MM.1S (cell line): ENCODE data around the gene CMTM8.

ENCODE experiments used
- DNase-seq: peaks from one replicate; pipeline ENCODE4 v3.0.0-alpha.2; 2015
- H2AFZ ChIP-seq: fragments of 300-600 bp; sonication (generic); 2 replicates; pipeline ENCODE4 v1.6.0; 2016; ENCODE audit warnings: antibody characterized with exemption, low read length
- H3F3A ChIP-seq: fragments of 300-600 bp; sonication (generic); 2 replicates; pipeline ENCODE4 v1.6.1; 2016; ENCODE audit warnings: mild to moderate bottlenecking, antibody characterized with exemption, low read length, moderate library complexity, mixed read lengths; ENCODE audit not compliant: insufficient read depth
- H3K27ac ChIP-seq: fragments of 300-600 bp; sonication (generic); 2 replicates; pipeline ENCODE4 v1.5.1; 2016; ENCODE audit warnings: mild to moderate bottlenecking, low read length
- H3K27me3 ChIP-seq: fragments of 300-600 bp; sonication (generic); replicated peaks from 2 replicates; pipeline ENCODE4 v1.6.0; 2016; ENCODE audit warnings: low read length; ENCODE audit not compliant: insufficient read depth
- H3K36me3 ChIP-seq: fragments of 300-600 bp; sonication (generic); replicated peaks from 2 replicates; pipeline ENCODE4 v1.6.1; 2016; ENCODE audit warnings: mild to moderate bottlenecking, low read length, mixed read lengths; ENCODE audit not compliant: insufficient read depth
- H3K4me1 ChIP-seq: fragments of 300-600 bp; sonication (generic); 2 replicates; pipeline ENCODE4 v1.6.1; 2016; ENCODE audit warnings: low read length, mixed read lengths
- H3K4me2 ChIP-seq: fragments of 300-600 bp; sonication (generic); 2 replicates; pipeline ENCODE4 v1.6.0; 2016; ENCODE audit warnings: low read depth, low read length
- H3K4me3 ChIP-seq: fragments of 300-600 bp; sonication (generic); 2 replicates; pipeline ENCODE4 v1.5.1; 2016; ENCODE audit warnings: low read length, mixed read lengths
- H3K79me2 ChIP-seq: fragments of 300-600 bp; sonication (generic); 2 replicates; pipeline ENCODE4 v1.6.1; 2016; ENCODE audit warnings: mixed run types, low read length, mixed read lengths
- H3K9ac ChIP-seq: fragments of 300-600 bp; sonication (generic); 2 replicates; pipeline ENCODE4 v1.6.1; 2016; ENCODE audit warnings: low read length, mixed read lengths
- H3K9me2 ChIP-seq: fragments of 300-600 bp; sonication (generic); replicated peaks from 2 replicates; pipeline ENCODE4 v1.6.1; 2016; ENCODE audit warnings: mild to moderate bottlenecking, low read length, mixed read lengths; ENCODE audit not compliant: insufficient read depth
- H3K9me3 ChIP-seq: fragments of 300-600 bp; sonication (generic); replicated peaks from 2 replicates; pipeline ENCODE4 v1.6.1; 2016; ENCODE audit warnings: mild to moderate bottlenecking, low read length, mixed read lengths; ENCODE audit not compliant: insufficient read depth
- H4K20me1 ChIP-seq: fragments of 300-600 bp; sonication (generic); 2 replicates; pipeline ENCODE4 v1.6.1; 2016; ENCODE audit warnings: mild to moderate bottlenecking, low read length, moderate library complexity, mixed read lengths; ENCODE audit not compliant: insufficient read depth
- CTCF ChIP-seq: fragments of 300-600 bp; sonication (generic); IDR thresholded peaks from 2 replicates; pipeline ENCODE4 v1.5.1; 2016; ENCODE audit warnings: antibody characterized with exemption, low read length, mixed read lengths
- EZH2 ChIP-seq: fragments of 300-600 bp; sonication (generic); optimal IDR thresholded peaks from 2 replicates; pipeline ENCODE3; 2017; ENCODE audit warnings: low read depth, mild to moderate bottlenecking, antibody characterized with exemption, low read length, mixed read lengths
- EZH2phosphoT487 ChIP-seq: fragments of 300-600 bp; sonication (generic); IDR thresholded peaks from 2 replicates; pipeline ENCODE4 v1.6.1; 2018; ENCODE audit warnings: antibody characterized with exemption, low read length

Gene CMTM8

GRCh38 chr3:32237670-32238452, 619 bp upstream of the CMTM8 start:
- Histone ChIP-seq H3K9me2 (no peaks in the 10 kb centered on the region), H2AFZ (peak overlapping the region; percentile 90), H3K79me2 (no peaks in the 10 kb centered on the region), H3K4me3 (peak overlapping the region; percentile 79), H4K20me1 (no peaks in the 10 kb centered on the region), H3K4me1 (peaks cover 8% of the 10 kb centered on the region), H3K9ac (peak overlapping the region; percentile 42; the same call in 1 of the 2 replicates), H3F3A (no peaks in the 10 kb centered on the region), H3K4me2 (peak overlapping the region; percentile 84), H3K36me3 (no peaks in the 10 kb centered on the region), H3K27ac (no peak overlapping the region), H3K9me3 (no peaks in the 10 kb centered on the region), H3K27me3 (peaks cover 5% of the 10 kb centered on the region)
- TF ChIP-seq CTCF (no peak), EZH2phosphoT487 (no peak), EZH2 (no peak)
- DNase-seq = no peak

- H2AFZ ChIP-seq = peak overlapping the region; percentile 82
- H3K27me3 ChIP-seq = peaks cover 5% of the 10 kb centered on the region
- no peaks in the 10 kb centered on the region for H3K9me3 ChIP-seq
- peak overlapping the region; percentile 89 for H3K4me2 ChIP-seq
- TF ChIP-seq CTCF = no peak
- no peak for TF ChIP-seq EZH2
- TF ChIP-seq EZH2phosphoT487 = no peak
- H4K20me1 ChIP-seq = no peaks in the 10 kb centered on the region
- H3K36me3 ChIP-seq = no peaks in the 10 kb centered on the region
- peak overlapping the region; percentile 49; the same call in 1 of the 2 replicates for H3K9ac ChIP-seq
- H3K4me3 ChIP-seq = peak overlapping the region; percentile 79
- no peaks in the 10 kb centered on the region for H3K9me2 ChIP-seq
- DNase-seq = peak; percentile 7
- H3K79me2 ChIP-seq = no peaks in the 10 kb centered on the region
- no peak overlapping the region for H3K27ac ChIP-seq
- H3K4me1 ChIP-seq = peaks cover 8% of the 10 kb centered on the region
- H3F3A ChIP-seq = no peaks in the 10 kb centered on the region
Observed at GRCh38 chr3:32239307-32240158, 1.1 kb downstream of the CMTM8 start.

DNA sequence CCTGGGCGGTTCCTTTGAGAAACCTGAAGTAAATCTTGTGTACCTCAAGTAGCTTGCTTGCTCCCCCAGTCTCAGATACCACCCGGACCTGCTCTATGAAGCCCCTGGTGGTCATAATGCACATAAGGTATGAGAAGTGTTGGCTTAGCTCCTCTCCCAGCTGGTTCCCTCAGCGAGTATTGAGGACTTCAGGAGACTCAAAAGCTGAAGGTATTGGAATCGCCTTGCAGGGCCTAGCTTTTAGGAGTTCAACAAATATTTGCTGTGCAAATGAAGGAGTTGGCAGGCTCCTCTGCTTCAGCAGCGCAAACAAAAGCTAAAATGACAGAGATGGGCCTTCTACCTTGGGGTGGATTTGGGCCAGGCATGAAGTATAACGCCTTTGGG, 1.7 kb downstream of the CMTM8 start:
- H3K9ac ChIP-seq = no peak overlapping the region
- H3K9me3 ChIP-seq = no peaks in the 10 kb centered on the region
- H3K4me3 ChIP-seq = no peak overlapping the region
- H4K20me1 ChIP-seq = no peaks in the 10 kb centered on the region
- peaks cover 8% of the 10 kb centered on the region for H3K4me1 ChIP-seq
- peaks cover 5% of the 10 kb centered on the region for H3K27me3 ChIP-seq
- H3K79me2 ChIP-seq = no peaks in the 10 kb centered on the region
- H2AFZ ChIP-seq = no peak overlapping the region
- DNase-seq = peak; percentile 54
- H3K9me2 ChIP-seq = no peaks in the 10 kb centered on the region
- H3K4me2 ChIP-seq = peak overlapping the region; percentile 89; the same call in 1 of the 2 replicates
- H3K27ac ChIP-seq = no peak overlapping the region
- no peaks in the 10 kb centered on the region for H3F3A ChIP-seq
- H3K36me3 ChIP-seq = no peaks in the 10 kb centered on the region
- TF ChIP-seq EZH2phosphoT487 = no peak
- peak; percentile 58 for TF ChIP-seq CTCF
